Esophagus muscularis mucosa (tissue), 4 donors: ENCODE results near the gene CYP26B1.

Experiments used
- EP300 ChIP-seq: sonication (generic); formaldehyde crosslinking; IDR thresholded peaks from one replicate; pipeline ENCODE4 v1.6.1; 2017; ENCODE audit warnings: antibody characterized with exemption
- POLR2A ChIP-seq: fragments of 450-650 bp; IDR thresholded peaks from one replicate; pipeline ENCODE4 v1.6.1; 2017; ENCODE audit warnings: antibody characterized with exemption, moderate library complexity, mild to moderate bottlenecking, low read depth
- POLR2AphosphoS5 ChIP-seq, 2 donors: sonication (generic); formaldehyde crosslinking; IDR thresholded peaks; one replicate each; pipeline ENCODE4 v1.6.1; 2017; ENCODE audit warnings: antibody characterized with exemption in 2 of 2
- TF ChIP-seq, protein P1 (sequence below), 3 experiments: fragments of 200-600 bp in 2 of 3; fragments of 450-650 bp in 1 of 3; sonication (generic) in 2 of 3; IDR thresholded peaks; one replicate each; pipeline ENCODE4 v1.5.1; 2017 to 2019; ENCODE audit warnings: antibody characterized with exemption in 3 of 3, mild to moderate bottlenecking in 2 of 3, moderate library complexity in 1 of 3

GRCh38 chr2:72162574-72162973 lies 14.9 kb upstream of the CYP26B1 start:
- TF ChIP-seq, protein P1, sequence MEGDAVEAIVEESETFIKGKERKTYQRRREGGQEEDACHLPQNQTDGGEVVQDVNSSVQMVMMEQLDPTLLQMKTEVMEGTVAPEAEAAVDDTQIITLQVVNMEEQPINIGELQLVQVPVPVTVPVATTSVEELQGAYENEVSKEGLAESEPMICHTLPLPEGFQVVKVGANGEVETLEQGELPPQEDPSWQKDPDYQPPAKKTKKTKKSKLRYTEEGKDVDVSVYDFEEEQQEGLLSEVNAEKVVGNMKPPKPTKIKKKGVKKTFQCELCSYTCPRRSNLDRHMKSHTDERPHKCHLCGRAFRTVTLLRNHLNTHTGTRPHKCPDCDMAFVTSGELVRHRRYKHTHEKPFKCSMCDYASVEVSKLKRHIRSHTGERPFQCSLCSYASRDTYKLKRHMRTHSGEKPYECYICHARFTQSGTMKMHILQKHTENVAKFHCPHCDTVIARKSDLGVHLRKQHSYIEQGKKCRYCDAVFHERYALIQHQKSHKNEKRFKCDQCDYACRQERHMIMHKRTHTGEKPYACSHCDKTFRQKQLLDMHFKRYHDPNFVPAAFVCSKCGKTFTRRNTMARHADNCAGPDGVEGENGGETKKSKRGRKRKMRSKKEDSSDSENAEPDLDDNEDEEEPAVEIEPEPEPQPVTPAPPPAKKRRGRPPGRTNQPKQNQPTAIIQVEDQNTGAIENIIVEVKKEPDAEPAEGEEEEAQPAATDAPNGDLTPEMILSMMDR (IDR thresholded peaks at IDR 0.05) = no peak
- TF ChIP-seq POLR2A (no peak), EP300 (no peak), POLR2AphosphoS5 (IDR thresholded peaks at IDR 0.05) (no peak)
